SK-N-SH treated with all-trans-retinoic acid at 6 μM for 48 hours (cell line): Measurements from ENCODE around the gene EPN3.

Source experiments
- ATAC-seq: fragments of 200-7000 bp; cut with Tn5 transposase; 3 replicates; pipeline ENCODE4 v1.9.1; 2020; ENCODE audit warnings: mild to moderate bottlenecking, moderate library complexity
- ARNTL ChIP-seq: fragments of 450-650 bp; formaldehyde crosslinking; IDR thresholded peaks from 2 replicates; pipeline ENCODE4 v1.5.0; 2020; ENCODE audit warnings: low read depth, mild to moderate bottlenecking, moderate library complexity, borderline replicate concordance
- BACH2 ChIP-seq: fragments of 250-450 bp; sonication (Bioruptor Pico); IDR thresholded peaks from 2 replicates; pipeline ENCODE4 v1.9.0; 2021; ENCODE audit warnings: mild to moderate bottlenecking, borderline replicate concordance
- CSDC2 ChIP-seq: fragments of 250-450 bp; sonication (Bioruptor Pico); IDR thresholded peaks from 2 replicates; pipeline ENCODE4 v1.5.0; 2020; ENCODE audit warnings: mild to moderate bottlenecking, moderate library complexity
- ESRRG ChIP-seq: fragments of 250-450 bp; sonication (Bioruptor Pico); IDR thresholded peaks from 2 replicates; pipeline ENCODE4 v1.6.1; 2021; ENCODE audit warnings: mild to moderate bottlenecking
- GLIS3 ChIP-seq: fragments of 250-450 bp; sonication (Bioruptor Pico); IDR thresholded peaks from 2 replicates; pipeline ENCODE4 v1.5.0; 2020; ENCODE audit warnings: mild to moderate bottlenecking, moderate library complexity
- ISL1 ChIP-seq: fragments of 250-450 bp; sonication (Bioruptor Pico); IDR thresholded peaks from 2 replicates; pipeline ENCODE4 v2.1.2; 2022; ENCODE audit warnings: mild to moderate bottlenecking, moderate library complexity
- OSR1 ChIP-seq: fragments of 250-450 bp; sonication (Bioruptor Pico); IDR thresholded peaks from 2 replicates; pipeline ENCODE4 v1.8.0; 2022; ENCODE audit warnings: moderate library complexity, mild to moderate bottlenecking, inconsistent platforms
- PPARA ChIP-seq: fragments of 250-450 bp; sonication (Bioruptor Pico); IDR thresholded peaks from 2 replicates; pipeline ENCODE4 v1.5.0; 2020; ENCODE audit warnings: mild to moderate bottlenecking, borderline replicate concordance
- RARB ChIP-seq: fragments of 250-450 bp; sonication (Bioruptor Pico); IDR thresholded peaks from 2 replicates; pipeline ENCODE4 v1.8.0; 2021; ENCODE audit warnings: mild to moderate bottlenecking, moderate library complexity
- SNAI2 ChIP-seq: fragments of 250-450 bp; sonication (Bioruptor Pico); IDR thresholded peaks from 2 replicates; pipeline ENCODE4 v1.5.0; 2020; ENCODE audit warnings: mild to moderate bottlenecking, moderate library complexity
- TCF4 ChIP-seq: fragments of 250-450 bp; sonication (Bioruptor Pico); IDR thresholded peaks from 2 replicates; pipeline ENCODE4 v1.8.0; 2021; ENCODE audit warnings: mild to moderate bottlenecking, moderate library complexity, borderline replicate concordance
- TOX ChIP-seq: fragments of 250-450 bp; sonication (Bioruptor Pico); IDR thresholded peaks from 2 replicates; pipeline ENCODE4 v1.8.0; 2021; ENCODE audit warnings: mild to moderate bottlenecking, moderate library complexity, borderline replicate concordance
- ZC3H10 ChIP-seq: fragments of 250-450 bp; sonication (Bioruptor Pico); IDR thresholded peaks from 2 replicates; pipeline ENCODE4 v1.5.1; 2021; ENCODE audit warnings: mild to moderate bottlenecking, moderate library complexity
- ZFP3 ChIP-seq: fragments of 250-450 bp; sonication (Bioruptor Pico); IDR thresholded peaks from 2 replicates; pipeline ENCODE4 v1.5.0; 2020; ENCODE audit warnings: mild to moderate bottlenecking, moderate library complexity
- ZNF565 ChIP-seq: fragments of 450-650 bp; formaldehyde crosslinking; conservative IDR thresholded peaks from 2 replicates; pipeline ENCODE4 v1.5.0; 2020; ENCODE audit warnings: low read depth, mild to moderate bottlenecking, moderate library complexity
- ZNF70 ChIP-seq: fragments of 450-650 bp; formaldehyde crosslinking; IDR thresholded peaks from 2 replicates; pipeline ENCODE4 v1.5.0; 2020; ENCODE audit warnings: mild to moderate bottlenecking, moderate library complexity
- ZNF8 ChIP-seq: fragments of 450-650 bp; formaldehyde crosslinking; IDR thresholded peaks from 2 replicates; pipeline ENCODE4 v1.5.0; 2020; ENCODE audit warnings: mild to moderate bottlenecking, moderate library complexity
- TF ChIP-seq, protein P1 (sequence below): fragments of 250-450 bp; sonication (Bioruptor Pico); IDR thresholded peaks from 2 replicates; pipeline ENCODE4 v1.8.0; 2020; ENCODE audit warnings: mild to moderate bottlenecking, moderate library complexity, borderline replicate concordance
- TF ChIP-seq, protein P2 (sequence below): fragments of 250-450 bp; sonication (Bioruptor Pico); IDR thresholded peaks from 2 replicates; pipeline ENCODE4 v1.8.0; 2021; ENCODE audit warnings: low read depth, mild to moderate bottlenecking, moderate library complexity, borderline replicate concordance
- TF ChIP-seq, protein P3 (sequence below): fragments of 250-450 bp; sonication (Bioruptor Pico); IDR thresholded peaks from 2 replicates; pipeline ENCODE4 v1.5.1; 2020; ENCODE audit warnings: low read depth, mild to moderate bottlenecking, moderate library complexity
- TF ChIP-seq, protein P4 (sequence below): fragments of 250-450 bp; sonication (Bioruptor Pico); IDR thresholded peaks from 2 replicates; pipeline ENCODE4 v1.5.0; 2020; ENCODE audit warnings: mild to moderate bottlenecking, moderate library complexity
- TF ChIP-seq, protein P5 (sequence below): fragments of 250-450 bp; sonication (Bioruptor Pico); IDR thresholded peaks from 2 replicates; pipeline ENCODE4 v1.5.1; 2021; ENCODE audit warnings: mild to moderate bottlenecking, moderate library complexity

EPN3 gene

DNA sequence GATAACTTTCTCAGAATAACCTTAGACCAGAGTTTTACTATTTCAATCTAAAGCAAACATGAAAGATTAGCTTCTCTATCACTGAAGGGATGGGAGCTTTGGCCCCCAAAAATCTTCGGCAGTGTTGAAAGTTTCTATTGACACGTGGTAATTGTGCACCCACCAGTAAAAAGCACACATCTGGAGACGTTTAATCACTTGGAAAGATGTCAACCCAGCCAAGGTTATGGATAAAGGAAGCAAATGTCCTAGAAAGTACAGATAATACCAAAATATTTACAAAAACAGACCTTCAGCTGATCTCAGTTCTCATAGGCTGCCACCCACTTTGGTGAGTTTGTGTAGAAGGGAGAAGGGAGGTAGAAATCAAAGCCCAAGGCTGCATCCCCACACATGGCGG, 19.0 kb upstream of the EPN3 start:
- no peak for ATAC-seq
- TF ChIP-seq ZNF70, result no peak
- no peak for TF ChIP-seq CSDC2 (CRISPR knock-in tag)
- TF ChIP-seq ISL1 (CRISPR knock-in tag), result no peak
- TF ChIP-seq TOX (CRISPR knock-in tag), result no peak
- TF ChIP-seq ESRRG (CRISPR knock-in tag), result no peak
- no peak for TF ChIP-seq ZC3H10 (CRISPR knock-in tag)

DNA sequence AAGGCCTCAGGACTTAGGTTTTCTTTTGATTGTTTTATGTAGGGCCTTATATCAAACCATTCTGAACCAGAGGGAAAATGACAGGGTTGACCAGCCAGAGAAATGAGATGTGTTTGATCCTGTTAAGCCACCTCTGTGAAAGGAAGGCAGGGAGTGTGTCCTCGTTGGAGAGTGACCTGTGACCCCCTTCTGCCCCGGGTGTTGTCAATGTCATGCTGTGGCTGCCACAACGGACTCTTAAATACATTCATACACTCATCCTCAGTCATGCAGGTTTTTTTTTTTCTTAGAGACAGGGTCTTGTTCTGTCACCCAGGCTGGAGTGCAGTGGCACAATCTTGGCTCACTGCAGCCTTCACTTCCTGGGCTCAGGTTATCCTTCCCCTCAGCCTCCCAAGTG, 18.1 kb upstream of the EPN3 start:
- TF ChIP-seq TCF4 (CRISPR knock-in tag) (no peak), OSR1 (CRISPR knock-in tag) (no peak), SNAI2 (no peak), ISL1 (CRISPR knock-in tag) (no peak), CSDC2 (CRISPR knock-in tag) (no peak), TOX (CRISPR knock-in tag) (no peak), ZNF8 (CRISPR knock-in tag) (no peak), GLIS3 (CRISPR knock-in tag) (no peak), RARB (no peak), ESRRG (CRISPR knock-in tag) (no peak), ZFP3 (CRISPR knock-in tag) (no peak), BACH2 (CRISPR knock-in tag) (no peak)
- TF ChIP-seq, protein P1, sequence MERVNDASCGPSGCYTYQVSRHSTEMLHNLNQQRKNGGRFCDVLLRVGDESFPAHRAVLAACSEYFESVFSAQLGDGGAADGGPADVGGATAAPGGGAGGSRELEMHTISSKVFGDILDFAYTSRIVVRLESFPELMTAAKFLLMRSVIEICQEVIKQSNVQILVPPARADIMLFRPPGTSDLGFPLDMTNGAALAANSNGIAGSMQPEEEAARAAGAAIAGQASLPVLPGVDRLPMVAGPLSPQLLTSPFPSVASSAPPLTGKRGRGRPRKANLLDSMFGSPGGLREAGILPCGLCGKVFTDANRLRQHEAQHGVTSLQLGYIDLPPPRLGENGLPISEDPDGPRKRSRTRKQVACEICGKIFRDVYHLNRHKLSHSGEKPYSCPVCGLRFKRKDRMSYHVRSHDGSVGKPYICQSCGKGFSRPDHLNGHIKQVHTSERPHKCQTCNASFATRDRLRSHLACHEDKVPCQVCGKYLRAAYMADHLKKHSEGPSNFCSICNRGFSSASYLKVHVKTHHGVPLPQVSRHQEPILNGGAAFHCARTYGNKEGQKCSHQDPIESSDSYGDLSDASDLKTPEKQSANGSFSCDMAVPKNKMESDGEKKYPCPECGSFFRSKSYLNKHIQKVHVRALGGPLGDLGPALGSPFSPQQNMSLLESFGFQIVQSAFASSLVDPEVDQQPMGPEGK (CRISPR knock-in tag), result no peak
- TF ChIP-seq, protein P2, sequence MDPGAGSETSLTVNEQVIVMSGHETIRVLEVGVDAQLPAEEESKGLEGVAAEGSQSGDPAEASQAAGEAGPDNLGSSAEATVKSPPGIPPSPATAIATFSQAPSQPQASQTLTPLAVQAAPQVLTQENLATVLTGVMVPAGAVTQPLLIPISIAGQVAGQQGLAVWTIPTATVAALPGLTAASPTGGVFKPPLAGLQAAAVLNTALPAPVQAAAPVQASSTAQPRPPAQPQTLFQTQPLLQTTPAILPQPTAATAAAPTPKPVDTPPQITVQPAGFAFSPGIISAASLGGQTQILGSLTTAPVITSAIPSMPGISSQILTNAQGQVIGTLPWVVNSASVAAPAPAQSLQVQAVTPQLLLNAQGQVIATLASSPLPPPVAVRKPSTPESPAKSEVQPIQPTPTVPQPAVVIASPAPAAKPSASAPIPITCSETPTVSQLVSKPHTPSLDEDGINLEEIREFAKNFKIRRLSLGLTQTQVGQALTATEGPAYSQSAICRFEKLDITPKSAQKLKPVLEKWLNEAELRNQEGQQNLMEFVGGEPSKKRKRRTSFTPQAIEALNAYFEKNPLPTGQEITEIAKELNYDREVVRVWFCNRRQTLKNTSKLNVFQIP (CRISPR knock-in tag), result no peak
- TF ChIP-seq, protein P3, sequence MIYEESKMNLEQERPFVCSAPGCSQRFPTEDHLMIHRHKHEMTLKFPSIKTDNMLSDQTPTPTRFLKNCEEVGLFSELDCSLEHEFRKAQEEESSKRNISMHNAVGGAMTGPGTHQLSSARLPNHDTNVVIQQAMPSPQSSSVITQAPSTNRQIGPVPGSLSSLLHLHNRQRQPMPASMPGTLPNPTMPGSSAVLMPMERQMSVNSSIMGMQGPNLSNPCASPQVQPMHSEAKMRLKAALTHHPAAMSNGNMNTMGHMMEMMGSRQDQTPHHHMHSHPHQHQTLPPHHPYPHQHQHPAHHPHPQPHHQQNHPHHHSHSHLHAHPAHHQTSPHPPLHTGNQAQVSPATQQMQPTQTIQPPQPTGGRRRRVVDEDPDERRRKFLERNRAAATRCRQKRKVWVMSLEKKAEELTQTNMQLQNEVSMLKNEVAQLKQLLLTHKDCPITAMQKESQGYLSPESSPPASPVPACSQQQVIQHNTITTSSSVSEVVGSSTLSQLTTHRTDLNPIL, result no peak
- no peak for ATAC-seq

DNA sequence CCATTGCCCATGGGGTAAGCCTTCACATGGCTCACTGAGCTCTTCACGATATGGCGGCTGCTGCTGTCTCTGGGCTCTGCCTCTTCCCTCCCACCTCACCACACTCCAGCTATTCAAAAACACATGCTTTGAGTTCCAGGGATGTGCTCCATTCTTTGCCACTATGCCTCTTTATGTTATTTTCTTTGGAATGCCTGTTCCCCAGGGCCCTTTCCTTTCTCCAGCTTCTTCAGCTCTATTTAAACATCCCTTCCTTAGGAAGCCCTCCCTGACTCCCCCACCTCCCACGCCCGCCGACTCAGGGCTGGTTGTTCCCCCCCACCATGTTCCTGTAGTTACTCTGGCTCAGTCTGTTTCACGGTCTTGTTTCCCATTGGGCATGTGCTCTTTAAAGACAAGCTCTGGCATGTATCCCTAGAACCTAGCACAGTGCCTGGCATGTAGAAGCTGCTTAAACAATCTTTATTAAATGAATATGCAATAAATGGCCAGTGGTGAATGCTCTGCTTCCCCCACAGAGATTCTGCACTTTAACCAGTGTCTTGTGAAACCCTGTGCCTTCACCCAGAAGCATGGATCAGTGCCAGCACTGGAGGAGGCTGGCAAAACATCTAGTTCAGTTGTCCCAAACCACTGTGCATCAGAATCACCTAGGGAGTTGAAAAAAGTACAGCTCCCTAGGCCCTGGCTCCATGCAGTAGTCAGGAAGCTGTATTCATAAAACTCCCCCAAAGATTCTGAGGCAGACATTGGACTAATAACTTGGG, 17.4 kb upstream of the EPN3 start:
- peak; percentile 15; the same call in 1 of the 3 replicates for ATAC-seq
- no peak for TF ChIP-seq OSR1 (CRISPR knock-in tag)
- TF ChIP-seq, protein P2 (CRISPR knock-in tag), result no peak
- no peak for TF ChIP-seq ISL1 (CRISPR knock-in tag)
- no peak for TF ChIP-seq SNAI2
- no peak for TF ChIP-seq TOX (CRISPR knock-in tag)
- TF ChIP-seq GLIS3 (CRISPR knock-in tag), result no peak
- no peak for TF ChIP-seq ESRRG (CRISPR knock-in tag)
- TF ChIP-seq, protein P4, sequence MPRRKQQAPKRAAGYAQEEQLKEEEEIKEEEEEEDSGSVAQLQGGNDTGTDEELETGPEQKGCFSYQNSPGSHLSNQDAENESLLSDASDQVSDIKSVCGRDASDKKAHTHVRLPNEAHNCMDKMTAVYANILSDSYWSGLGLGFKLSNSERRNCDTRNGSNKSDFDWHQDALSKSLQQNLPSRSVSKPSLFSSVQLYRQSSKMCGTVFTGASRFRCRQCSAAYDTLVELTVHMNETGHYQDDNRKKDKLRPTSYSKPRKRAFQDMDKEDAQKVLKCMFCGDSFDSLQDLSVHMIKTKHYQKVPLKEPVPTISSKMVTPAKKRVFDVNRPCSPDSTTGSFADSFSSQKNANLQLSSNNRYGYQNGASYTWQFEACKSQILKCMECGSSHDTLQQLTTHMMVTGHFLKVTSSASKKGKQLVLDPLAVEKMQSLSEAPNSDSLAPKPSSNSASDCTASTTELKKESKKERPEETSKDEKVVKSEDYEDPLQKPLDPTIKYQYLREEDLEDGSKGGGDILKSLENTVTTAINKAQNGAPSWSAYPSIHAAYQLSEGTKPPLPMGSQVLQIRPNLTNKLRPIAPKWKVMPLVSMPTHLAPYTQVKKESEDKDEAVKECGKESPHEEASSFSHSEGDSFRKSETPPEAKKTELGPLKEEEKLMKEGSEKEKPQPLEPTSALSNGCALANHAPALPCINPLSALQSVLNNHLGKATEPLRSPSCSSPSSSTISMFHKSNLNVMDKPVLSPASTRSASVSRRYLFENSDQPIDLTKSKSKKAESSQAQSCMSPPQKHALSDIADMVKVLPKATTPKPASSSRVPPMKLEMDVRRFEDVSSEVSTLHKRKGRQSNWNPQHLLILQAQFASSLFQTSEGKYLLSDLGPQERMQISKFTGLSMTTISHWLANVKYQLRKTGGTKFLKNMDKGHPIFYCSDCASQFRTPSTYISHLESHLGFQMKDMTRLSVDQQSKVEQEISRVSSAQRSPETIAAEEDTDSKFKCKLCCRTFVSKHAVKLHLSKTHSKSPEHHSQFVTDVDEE (CRISPR knock-in tag), result no peak
- TF ChIP-seq, protein P1 (CRISPR knock-in tag), result no peak
- TF ChIP-seq ZNF70, result no peak
- TF ChIP-seq, protein P5, sequence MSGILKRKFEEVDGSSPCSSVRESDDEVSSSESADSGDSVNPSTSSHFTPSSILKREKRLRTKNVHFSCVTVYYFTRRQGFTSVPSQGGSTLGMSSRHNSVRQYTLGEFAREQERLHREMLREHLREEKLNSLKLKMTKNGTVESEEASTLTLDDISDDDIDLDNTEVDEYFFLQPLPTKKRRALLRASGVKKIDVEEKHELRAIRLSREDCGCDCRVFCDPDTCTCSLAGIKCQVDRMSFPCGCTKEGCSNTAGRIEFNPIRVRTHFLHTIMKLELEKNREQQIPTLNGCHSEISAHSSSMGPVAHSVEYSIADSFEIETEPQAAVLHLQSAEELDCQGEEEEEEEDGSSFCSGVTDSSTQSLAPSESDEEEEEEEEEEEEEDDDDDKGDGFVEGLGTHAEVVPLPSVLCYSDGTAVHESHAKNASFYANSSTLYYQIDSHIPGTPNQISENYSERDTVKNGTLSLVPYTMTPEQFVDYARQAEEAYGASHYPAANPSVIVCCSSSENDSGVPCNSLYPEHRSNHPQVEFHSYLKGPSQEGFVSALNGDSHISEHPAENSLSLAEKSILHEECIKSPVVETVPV (CRISPR knock-in tag), result no peak
- no peak for TF ChIP-seq RARB
- TF ChIP-seq TCF4 (CRISPR knock-in tag), result no peak
- TF ChIP-seq ZNF565 (CRISPR knock-in tag), result no peak
- no peak for TF ChIP-seq ZNF8 (CRISPR knock-in tag)
- no peak for TF ChIP-seq PPARA
- no peak for TF ChIP-seq CSDC2 (CRISPR knock-in tag)
- no peak for TF ChIP-seq ARNTL (CRISPR knock-in tag)
- no peak for TF ChIP-seq BACH2 (CRISPR knock-in tag)
- TF ChIP-seq, all 23 proteins: peak for 0
